IPS-11a (cell line): ENCODE measurements around the gene GHITM.

ENCODE experiments used
- H3K4me3 ChIP-seq: one replicate; pipeline ENCODE4 v1.5.1; 2013; ENCODE audit warnings: low read depth, low read length, control low read depth

The GHITM gene

DNA sequence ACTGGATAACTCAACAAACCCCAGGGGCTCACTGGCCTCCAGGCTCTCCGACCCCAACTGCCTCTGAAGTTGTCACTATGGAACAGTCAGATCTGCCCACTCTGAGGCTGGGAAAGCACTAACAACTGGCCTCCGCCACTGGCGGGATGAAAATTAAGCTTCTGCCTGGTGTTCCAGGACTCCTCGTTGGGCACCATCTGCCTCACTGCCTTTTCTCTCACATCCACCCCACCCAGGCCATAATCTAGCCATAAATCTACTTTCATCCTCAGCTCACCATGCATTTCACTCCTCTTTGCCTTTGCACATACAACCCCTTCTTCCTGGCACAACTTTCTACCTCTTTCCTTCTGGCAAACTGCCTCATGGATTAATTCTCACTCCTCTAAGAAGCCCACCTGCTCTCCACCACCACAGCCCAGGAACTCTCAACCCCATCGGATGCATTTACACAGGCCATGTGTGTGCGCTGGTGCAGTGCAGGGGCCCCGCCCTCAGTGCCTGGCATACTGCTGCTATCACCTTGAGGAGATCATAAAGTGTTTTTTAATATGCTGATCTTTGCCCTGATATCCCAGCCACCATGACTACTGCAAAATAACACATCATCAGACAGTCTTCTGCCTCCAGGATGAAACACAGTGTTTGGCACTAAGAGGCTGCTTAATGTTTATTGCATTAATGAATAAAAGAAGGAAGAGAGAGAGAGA, 59.1 kb downstream of the GHITM start:
- H3K4me3 ChIP-seq = no peak overlapping the region

DNA sequence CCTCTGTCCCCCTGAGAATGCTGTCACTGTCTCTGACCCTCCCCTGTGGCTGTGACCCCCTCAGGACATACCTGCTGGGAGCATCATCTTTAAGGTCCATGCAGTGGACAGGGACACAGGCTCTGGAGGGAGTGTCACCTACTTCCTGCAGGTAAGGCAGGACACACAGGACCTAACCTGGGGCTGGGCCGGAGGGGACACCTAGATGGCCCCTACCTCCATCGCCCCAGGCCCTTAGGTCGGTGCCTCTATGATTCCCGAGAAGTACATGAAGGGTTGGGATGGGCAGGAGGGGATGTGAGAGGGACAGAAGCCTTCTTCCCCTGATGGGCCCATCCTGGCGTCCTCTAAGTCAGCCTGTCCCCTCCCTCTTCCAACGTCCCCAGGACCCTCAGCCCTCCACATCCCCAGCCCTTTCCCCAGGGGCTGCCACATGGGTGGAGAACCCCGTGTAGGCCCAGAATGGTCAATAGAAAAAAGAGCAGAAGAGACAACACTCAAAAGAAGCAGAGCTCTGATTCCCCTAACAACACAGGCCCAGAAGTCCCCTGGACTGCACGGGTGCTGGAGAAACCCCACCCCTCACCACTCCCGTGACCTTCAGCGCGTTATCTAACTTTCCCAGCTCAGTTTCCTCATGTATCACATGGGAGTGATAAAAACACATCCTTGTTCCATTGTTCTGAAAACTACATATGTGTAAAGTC, 61.4 kb downstream of the GHITM start:
- H3K4me3 ChIP-seq = no peak overlapping the region

GRCh38 chr10:84201244-84201606, 61.9 kb downstream of the GHITM start:
- no peak overlapping the region for H3K4me3 ChIP-seq

GRCh38 chr10:84201682-84202081, 62.4 kb downstream of the GHITM start:
- no peak overlapping the region for H3K4me3 ChIP-seq

- H3K4me3 ChIP-seq = no peak overlapping the region
Observed at GRCh38 chr10:84202349-84202748, 63.0 kb downstream of the GHITM start.
